IMR-90 (cell line): Measurements from ENCODE around the gene RPS16. TPM values are rescaled to one million over a fixed set of nuclear protein-coding genes. Genes with fewer than 3 reads are reported as not detected.

Experiments
- ATAC-seq: fragments of 200-7000 bp; cut with Tn5 transposase; 2 replicates; pipeline ENCODE4 v1.9.1; 2020; ENCODE audit warnings: low read depth, mild to moderate bottlenecking, moderate library complexity
- BruUV-seq: library from RNA; stranded (reverse); fragments of 400-500 nt; replicated peaks from 2 replicates; lab custom pipeline; 2021; lab: Mats Ljungman, UMichigan
- CTCF ChIA-PET: fragments of 300-600 bp; formaldehyde crosslinking; extraction: SDS; loops from one replicate; lab custom pipeline; 2021; ENCODE audit warnings: antibody characterized with exemption; lab: Yijun Ruan, JAX
- POLR2A ChIA-PET: fragments of 300-600 bp; sonication (Branson Sonifier 250); formaldehyde crosslinking; loops from one replicate; lab custom pipeline; 2022; ENCODE audit warnings: antibody characterized with exemption; ENCODE audit not compliant: unreplicated experiment; lab: Charles Lee
- DNase-seq: peaks from one replicate; pipeline ENCODE4 v3.0.0; 2013
- H2AFZ ChIP-seq: replicated peaks from 2 replicates; pipeline ENCODE3; 2013; ENCODE audit warnings: low read length, mild to moderate bottlenecking; ENCODE audit not compliant: poor library complexity
- H2AK5ac ChIP-seq: 2 replicates; pipeline ENCODE4 v1.6.1; 2013; ENCODE audit warnings: low read depth, low read length, inconsistent platforms
- H2AK9ac ChIP-seq: replicated peaks from 2 replicates; pipeline ENCODE3; 2013; ENCODE audit warnings: mild to moderate bottlenecking, low read depth, low read length, moderate library complexity; ENCODE audit not compliant: poor library complexity
- H2BK120ac ChIP-seq: 2 replicates; pipeline ENCODE4 v1.6.1; 2013; ENCODE audit warnings: low read depth, low read length, inconsistent platforms
- H2BK15ac ChIP-seq: 3 replicates; pipeline ENCODE4 v1.6.1; 2013; ENCODE audit warnings: low read depth, low read length, inconsistent platforms
- H2BK20ac ChIP-seq: 2 replicates; pipeline ENCODE4 v1.6.1; 2013; ENCODE audit warnings: low read depth, mild to moderate bottlenecking, inconsistent platforms, low read length, moderate library complexity
- H2BK5ac ChIP-seq: 2 replicates; pipeline ENCODE4 v1.6.1; 2013; ENCODE audit warnings: mild to moderate bottlenecking, low read depth, low read length, inconsistent platforms; ENCODE audit not compliant: poor library complexity, severe bottlenecking
- H3K14ac ChIP-seq: replicated peaks from 2 replicates; pipeline ENCODE4 v1.6.1; 2013; ENCODE audit warnings: low read depth, low read length, inconsistent platforms
- H3K18ac ChIP-seq: 2 replicates; pipeline ENCODE4 v1.6.1; 2013; ENCODE audit warnings: low read depth, low read length, control low read depth
- H3K23ac ChIP-seq: 2 replicates; pipeline ENCODE4 v1.6.1; 2013; ENCODE audit warnings: low read depth, low read length, inconsistent platforms
- H3K27ac ChIP-seq: 2 replicates; pipeline ENCODE4 v1.5.1; 2013; ENCODE audit warnings: mild to moderate bottlenecking, control low read depth, low read length; ENCODE audit not compliant: insufficient read depth
- H3K27me3 ChIP-seq: 2 replicates; pipeline ENCODE4 v1.6.1; 2013; ENCODE audit warnings: low read length; ENCODE audit not compliant: control insufficient read depth, insufficient read depth
- H3K36me3 ChIP-seq: 2 replicates; pipeline ENCODE4 v1.6.1; 2013; ENCODE audit warnings: low read length, mixed read lengths; ENCODE audit not compliant: control insufficient read depth, insufficient read depth
- H3K4ac ChIP-seq: 2 replicates; pipeline ENCODE4 v1.6.1; 2013; ENCODE audit warnings: low read depth, low read length, inconsistent platforms
- H3K4me1 ChIP-seq: 2 replicates; pipeline ENCODE4 v1.6.1; 2013; ENCODE audit warnings: low read length, mixed read lengths; ENCODE audit not compliant: control insufficient read depth, insufficient read depth
- H3K4me2 ChIP-seq: 2 replicates; pipeline ENCODE4 v1.6.1; 2013; ENCODE audit warnings: low read depth, mild to moderate bottlenecking, control low read depth, low read length, moderate library complexity
- H3K4me3 ChIP-seq: 2 replicates; pipeline ENCODE4 v1.5.1; 2013; ENCODE audit warnings: low read depth, mild to moderate bottlenecking, control low read depth, low read length, moderate library complexity; ENCODE audit not compliant: insufficient read depth
- H3K56ac ChIP-seq: 2 replicates; pipeline ENCODE4 v1.6.1; 2013; ENCODE audit warnings: low read length, inconsistent platforms; ENCODE audit not compliant: insufficient read depth; ENCODE audit errors: extremely low read depth
- H3K79me1 ChIP-seq, 2 experiments: 2 replicates each; pipeline ENCODE4 v1.6.1; 2013; ENCODE audit warnings: low read length in 2 of 2, inconsistent platforms in 1 of 2, low read depth in 1 of 2
- H3K9ac ChIP-seq: 2 replicates; pipeline ENCODE4 v1.6.1; 2013; ENCODE audit warnings: low read depth, low read length, control low read depth
- H3K9me1 ChIP-seq: 2 replicates; pipeline ENCODE4 v1.6.1; 2013; ENCODE audit warnings: low read length, inconsistent platforms; ENCODE audit not compliant: insufficient read depth
- H3K9me3 ChIP-seq: 2 replicates; pipeline ENCODE4 v1.6.1; 2013; ENCODE audit warnings: low read length; ENCODE audit not compliant: control insufficient read depth, insufficient read depth
- H4K20me1 ChIP-seq: 2 replicates; pipeline ENCODE4 v1.6.1; 2013; ENCODE audit warnings: low read length, inconsistent platforms; ENCODE audit not compliant: insufficient read depth
- H4K5ac ChIP-seq: 2 replicates; pipeline ENCODE4 v1.6.1; 2013; ENCODE audit warnings: mild to moderate bottlenecking, low read depth, low read length, control low read depth
- H4K8ac ChIP-seq, 2 experiments: 2 replicates each; pipeline ENCODE4 v1.6.1; 2013; ENCODE audit warnings: low read depth in 2 of 2, low read length in 2 of 2, control low read depth in 1 of 2, inconsistent platforms in 1 of 2
- H4K91ac ChIP-seq: 2 replicates; pipeline ENCODE4 v1.6.1; 2013; ENCODE audit warnings: low read depth, low read length, inconsistent platforms; ENCODE audit not compliant: insufficient read depth
- POLR2A ChIP-seq: IDR thresholded peaks from 2 replicates; pipeline ENCODE4 v1.6.1; 2012; ENCODE audit warnings: mild to moderate bottlenecking, low read depth, low read length
- WGBS, 2 experiments: methylation state at CpG; one replicate each; pipeline versions ENCODE4 v1.1.5 to v1.1.7; 2013; ENCODE audit warnings: missing lambda C conversion rate in 2 of 2; ENCODE audit not compliant: insufficient read length in 1 of 2; ENCODE audit errors: extremely low coverage in 2 of 2; 5-methylcytosine and 5-hydroxymethylcytosine counted together
- dilution Hi-C: fragments of 300-500 bp; cut with HindIII; formaldehyde crosslinking; loops from one replicate; pipeline ENCODE4 v1.14.3; 2018; ENCODE audit warnings: low sequenced_read_pairs; ENCODE audit not compliant: unreplicated experiment
- in situ Hi-C: fragments of 300-500 bp; cut with MboI; formaldehyde crosslinking; loops from 3 replicates; pipeline ENCODE4 v1.14.3; 2019; ENCODE audit warnings: low sequenced_read_pairs, inconsistent platforms, mixed read lengths
- intact Hi-C: fragments of 100-400 bp; cut with micrococcal nuclease; formaldehyde crosslinking; loops from 2 replicates; pipeline ENCODE4 v1.10.0; 2022
- polyA plus RNA-seq, 3 experiments: library from polyadenylated mRNA; depleted of rRNA; stranded (reverse); fragments of >200 nt; gene quantifications; 2 replicates each; pipeline ENCODE4 v1.2.3, GENCODE V29; 2012; ENCODE audit warnings: low replicate concordance in 1 of 3
- total RNA-seq: library from RNA; depleted of rRNA; stranded (reverse); fragments of >200 nt; gene quantifications from 2 replicates; pipeline ENCODE4 v1.2.3, GENCODE V29; 2012
- TF ChIP-seq, protein P1 (sequence below): conservative IDR thresholded peaks from 2 replicates; pipeline ENCODE4 v1.5.1; 2012; ENCODE audit warnings: mild to moderate bottlenecking, low read depth, low read length, improper control_type of control experiment

The RPS16 gene
- total and polyA plus RNA-seq, 2 of the 4 experiments (the other 2 are of a cell fraction), result 320 to 3,500 TPM

GRCh38 chr19:39432677-39433025 lies 3.1 kb downstream of the RPS16 start:
- no peak overlapping the region for H4K8ac ChIP-seq
- in situ Hi-C loops (loop anchor here (25.0 kb wide), 1 partner anchor 405 kb away; the partner anchor contains the start of genes DYRK1B and FBL), intact Hi-C loops (no loop called here), dilution Hi-C loops (no loop called here)
- peaks cover 46% of the 10 kb centered on the region for H4K20me1 ChIP-seq
- peaks cover 23% of the 10 kb centered on the region for H3K36me3 ChIP-seq
- WGBS, 2 experiments, result no CpG with 5 or more reads among the region's 8 CpGs
- no peak overlapping the region for H3K56ac ChIP-seq
- H2BK15ac ChIP-seq, result no peak overlapping the region
- H2BK120ac ChIP-seq, result no peak overlapping the region
- H3K9me1 ChIP-seq, result peaks cover 7% of the 10 kb centered on the region
- ChIA-PET CTCF (interaction anchor here (0.6 kb wide), 1 partner anchor 104 kb away, joined by 4 read pairs; no protein-coding TSS in a partner anchor), POLR2A (no interaction called here)
- H3K4ac ChIP-seq, result no peak overlapping the region
- H3K4me1 ChIP-seq, result peaks cover 22% of the 10 kb centered on the region
- no peak overlapping the region for H2AK9ac ChIP-seq
- no peak overlapping the region for H3K14ac ChIP-seq
- DNase-seq, result no peak
- H4K5ac ChIP-seq, result no peak overlapping the region
- no peak for ATAC-seq
- H3K4me2 ChIP-seq, result no peak overlapping the region
- no peak overlapping the region for H4K91ac ChIP-seq
- no peak overlapping the region for H3K9ac ChIP-seq
- H3K27me3 ChIP-seq, result no peaks in the 10 kb centered on the region
- no peak overlapping the region for H2AFZ ChIP-seq
- H3K79me1 ChIP-seq, result peaks cover 23 to 49% of the 10 kb centered on the region in 2 experiments
- no peak overlapping the region for H2AK5ac ChIP-seq
- no peak overlapping the region for H3K4me3 ChIP-seq
- no TSS peak for BruUV-seq
- no peak overlapping the region for H2BK5ac ChIP-seq
- no peak overlapping the region for H3K27ac ChIP-seq
- peak; percentile 14; the same call in 1 of the 2 replicates for TF ChIP-seq POLR2A
- TF ChIP-seq, protein P1, sequence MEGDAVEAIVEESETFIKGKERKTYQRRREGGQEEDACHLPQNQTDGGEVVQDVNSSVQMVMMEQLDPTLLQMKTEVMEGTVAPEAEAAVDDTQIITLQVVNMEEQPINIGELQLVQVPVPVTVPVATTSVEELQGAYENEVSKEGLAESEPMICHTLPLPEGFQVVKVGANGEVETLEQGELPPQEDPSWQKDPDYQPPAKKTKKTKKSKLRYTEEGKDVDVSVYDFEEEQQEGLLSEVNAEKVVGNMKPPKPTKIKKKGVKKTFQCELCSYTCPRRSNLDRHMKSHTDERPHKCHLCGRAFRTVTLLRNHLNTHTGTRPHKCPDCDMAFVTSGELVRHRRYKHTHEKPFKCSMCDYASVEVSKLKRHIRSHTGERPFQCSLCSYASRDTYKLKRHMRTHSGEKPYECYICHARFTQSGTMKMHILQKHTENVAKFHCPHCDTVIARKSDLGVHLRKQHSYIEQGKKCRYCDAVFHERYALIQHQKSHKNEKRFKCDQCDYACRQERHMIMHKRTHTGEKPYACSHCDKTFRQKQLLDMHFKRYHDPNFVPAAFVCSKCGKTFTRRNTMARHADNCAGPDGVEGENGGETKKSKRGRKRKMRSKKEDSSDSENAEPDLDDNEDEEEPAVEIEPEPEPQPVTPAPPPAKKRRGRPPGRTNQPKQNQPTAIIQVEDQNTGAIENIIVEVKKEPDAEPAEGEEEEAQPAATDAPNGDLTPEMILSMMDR, result no peak
- no peaks in the 10 kb centered on the region for H3K9me3 ChIP-seq
- H3K18ac ChIP-seq, result no peak overlapping the region
- no peak overlapping the region for H3K23ac ChIP-seq
- no peak overlapping the region for H2BK20ac ChIP-seq
